HCT116 (cell line): ENCODE measurements around the gene MAD2L1. TPM values are rescaled to one million over a fixed set of nuclear protein-coding genes. Genes with fewer than 3 reads are reported as not detected.

Experiments used
- ATAC-seq: fragments of 200-7000 bp; cut with Tn5 transposase; 2 replicates; pipeline ENCODE4 v1.9.1; 2020; ENCODE audit warnings: mild to moderate bottlenecking, moderate library complexity
- BruUV-seq: library from RNA; stranded (reverse); fragments of 400-500 nt; replicated peaks from 2 replicates; lab custom pipeline; 2021; lab: Mats Ljungman, UMichigan
- CTCF ChIA-PET: fragments of 300-600 bp; sonication (Branson Sonifier 250); formaldehyde crosslinking; loops from one replicate; lab custom pipeline; 2021; ENCODE audit warnings: antibody characterized with exemption; lab: Charles Lee
- POLR2A ChIA-PET: fragments of 300-600, 350-600 bp; sonication (Branson Sonifier 250); formaldehyde crosslinking; loops from one replicate; lab custom pipeline; 2021; ENCODE audit warnings: antibody characterized with exemption; lab: Charles Lee
- RAD21 ChIA-PET, 2 experiments: fragments of 300-600 bp; sonication (Branson Sonifier 250); formaldehyde crosslinking; loops; one replicate each; lab custom pipeline; 2023; ENCODE audit warnings: low total read pairs in 2 of 2; ENCODE audit not compliant: uncharacterized antibody in 2 of 2, unreplicated experiment in 2 of 2, low non-redundant PET in 1 of 2; lab: Charles Lee
- DNase-seq: peaks from one replicate; pipeline ENCODE4 v3.0.0-alpha.2; 2010; ENCODE audit warnings: low read depth, low spot score
- H2AFZ ChIP-seq: fragments of 200-600 bp; shearing (Covaris generic), sonication (generic); 2 replicates; pipeline ENCODE4 v1.6.1; 2017; ENCODE audit warnings: low read depth, mixed run types, mixed read lengths, antibody characterized with exemption, low read length; ENCODE audit not compliant: poor library complexity, severe bottlenecking
- H3K27ac ChIP-seq: 2 replicates; pipeline ENCODE4 v1.5.1; 2012; ENCODE audit warnings: low read depth, low read length
- H3K27me3 ChIP-seq: fragments of 200-600 bp; sonication (generic); 2 replicates; pipeline ENCODE4 v1.6.1; 2016; ENCODE audit warnings: mixed run types, low read length, mixed read lengths; ENCODE audit not compliant: insufficient read depth
- H3K36me3 ChIP-seq, 2 experiments: fragments of 200-500 bp in 1 of 2; fragments of 200-600 bp in 1 of 2; sonication (Bioruptor generic) in 1 of 2; sonication (generic) in 1 of 2; 2 replicates each; pipeline versions ENCODE4 v1.5.1 to v1.6.1; 2014 to 2016; ENCODE audit warnings: low read length in 2 of 2, inconsistent platforms in 1 of 2, mixed read lengths in 1 of 2, mixed run types in 1 of 2; ENCODE audit not compliant: insufficient read depth in 2 of 2, control insufficient read depth in 1 of 2
- H3K4me1 ChIP-seq, 2 experiments: fragments of 200-600 bp in 1 of 2; sonication (generic) in 1 of 2; 2 replicates each; pipeline versions ENCODE4 v1.5.1 to v1.6.1; 2012 to 2017; ENCODE audit warnings: low read length in 2 of 2, inconsistent platforms in 1 of 2, mild to moderate bottlenecking in 1 of 2, mixed read lengths in 1 of 2, mixed run types in 1 of 2, moderate library complexity in 1 of 2; ENCODE audit not compliant: insufficient read depth in 2 of 2, control insufficient read depth in 1 of 2
- H3K4me2 ChIP-seq: fragments of 200-600 bp; sonication (generic); 2 replicates; pipeline ENCODE4 v1.6.1; 2017; ENCODE audit warnings: mixed run types, low read length, mixed read lengths
- H3K4me3 ChIP-seq, 2 experiments: fragments of 200-600 bp in 1 of 2; sonication (generic) in 1 of 2; replicated peaks in 1 of 2; 2 replicates each; pipeline ENCODE4 v1.5.1; 2011 to 2016; ENCODE audit warnings: low read length in 2 of 2, control low read depth in 1 of 2, low read depth in 1 of 2, mild to moderate bottlenecking in 1 of 2, mixed read lengths in 1 of 2, mixed run types in 1 of 2
- H3K79me2 ChIP-seq: fragments of 200-600 bp; sonication (generic); 2 replicates; pipeline ENCODE4 v1.6.1; 2017; ENCODE audit warnings: mild to moderate bottlenecking, mixed run types, low read length, moderate library complexity, mixed read lengths; ENCODE audit not compliant: insufficient read depth
- H3K9ac ChIP-seq: fragments of 200-600 bp; sonication (generic); 2 replicates; pipeline ENCODE4 v1.6.1; 2016; ENCODE audit warnings: low read length, mixed read lengths
- H3K9me2 ChIP-seq: fragments of 200-600 bp; sonication (generic), shearing (Covaris generic); 2 replicates; pipeline ENCODE4 v1.6.1; 2017; ENCODE audit warnings: mixed run types, mild to moderate bottlenecking, moderate library complexity; ENCODE audit not compliant: insufficient read depth
- H3K9me3 ChIP-seq, 2 experiments: fragments of 200-500 bp in 1 of 2; fragments of 200-600 bp in 1 of 2; sonication (Bioruptor generic) in 1 of 2; sonication (generic) in 1 of 2; 2 replicates each; pipeline ENCODE4 v1.6.1; 2014 to 2017; ENCODE audit warnings: low read length in 2 of 2, mixed read lengths in 2 of 2, inconsistent platforms in 1 of 2, low read depth in 1 of 2, mild to moderate bottlenecking in 1 of 2, mixed run types in 1 of 2, moderate library complexity in 1 of 2; ENCODE audit not compliant: control insufficient read depth in 1 of 2, insufficient read depth in 1 of 2
- H4K20me1 ChIP-seq: fragments of 200-600 bp; sonication (generic), shearing (Covaris generic); 2 replicates; pipeline ENCODE4 v1.6.1; 2017; ENCODE audit warnings: mixed run types, mild to moderate bottlenecking, moderate library complexity; ENCODE audit not compliant: insufficient read depth
- ATF3 ChIP-seq: IDR thresholded peaks from 2 replicates; pipeline ENCODE4 v1.6.1; 2012
- CEBPB ChIP-seq: IDR thresholded peaks from 2 replicates; pipeline ENCODE4 v1.6.1; 2012; ENCODE audit warnings: low read depth
- ELF1 ChIP-seq: IDR thresholded peaks from 2 replicates; pipeline ENCODE4 v1.6.1; 2012; ENCODE audit warnings: low read depth, borderline replicate concordance
- EZH2 ChIP-seq: fragments of 200-600 bp; sonication (generic); IDR thresholded peaks from 2 replicates; pipeline ENCODE4 v1.6.1; 2017; ENCODE audit warnings: antibody characterized with exemption, mixed run types
- EZH2phosphoT487 ChIP-seq: fragments of 200-600 bp; IDR thresholded peaks from 2 replicates; pipeline ENCODE4 v1.6.1; 2018; ENCODE audit warnings: antibody characterized with exemption, borderline replicate concordance
- JUND ChIP-seq: IDR thresholded peaks from 2 replicates; pipeline ENCODE4 v1.6.1; 2012
- MAX ChIP-seq: IDR thresholded peaks from 2 replicates; pipeline ENCODE4 v1.6.1; 2012
- POLR2A ChIP-seq: IDR thresholded peaks from 2 replicates; pipeline ENCODE4 v1.7.0; 2011; ENCODE audit warnings: borderline replicate concordance; ENCODE audit not compliant: insufficient read depth, insufficient read length; ENCODE audit errors: extremely low read depth
- RAD21 ChIP-seq: IDR thresholded peaks from 2 replicates; pipeline ENCODE4 v1.6.1; 2012; ENCODE audit warnings: low read depth, mild to moderate bottlenecking
- REST ChIP-seq: IDR thresholded peaks from 2 replicates; pipeline ENCODE4 v1.6.1; 2012; ENCODE audit warnings: low read depth
- SP1 ChIP-seq: IDR thresholded peaks from 2 replicates; pipeline ENCODE4 v1.6.1; 2012; ENCODE audit warnings: low read depth
- TCF7L2 ChIP-seq: IDR thresholded peaks from 2 replicates; pipeline ENCODE4 v1.7.0; 2011; ENCODE audit warnings: borderline replicate concordance, inconsistent platforms; ENCODE audit not compliant: insufficient read depth, insufficient read length; ENCODE audit errors: extremely low read depth
- YY1 ChIP-seq: IDR thresholded peaks from 2 replicates; pipeline ENCODE4 v1.6.1; 2011; ENCODE audit warnings: low read length, low read depth, moderate library complexity, mild to moderate bottlenecking; ENCODE audit not compliant: insufficient replicate concordance; ENCODE audit errors: extremely low read depth
- ZBTB33 ChIP-seq: IDR thresholded peaks from 2 replicates; pipeline ENCODE4 v1.6.1; 2011; ENCODE audit warnings: mild to moderate bottlenecking, low read length, moderate library complexity; ENCODE audit not compliant: insufficient replicate concordance; ENCODE audit errors: extremely low read depth
- ZFX ChIP-seq: fragments of 450-650 bp; IDR thresholded peaks from 2 replicates; pipeline ENCODE4 v1.6.1; 2017
- intact Hi-C: fragments of 100-400 bp; cut with micrococcal nuclease; formaldehyde crosslinking; loops from 2 replicates; pipeline ENCODE4 v1.10.0; 2022
- total RNA-seq: library from RNA; stranded (reverse); gene quantifications from one replicate; pipeline ENCODE4 v1.2.1, GENCODE V29; 2021; ENCODE audit not compliant: unreplicated experiment

MAD2L1 gene
- total RNA-seq, 1 experiment from 2014 or later, result 92.9 TPM

- TF ChIP-seq ZBTB33 (no peak), TCF7L2 (no peak), EZH2phosphoT487 (no peak), ATF3 (no peak), POLR2A (no peak), JUND (no peak), REST (no peak), CEBPB (no peak)
Observed at GRCh38 chr4:120053911-120054310, 12.7 kb downstream of the MAD2L1 start (continued).

- Histone ChIP-seq H3K9me3 (no peaks in the 10 kb centered on the region), H3K4me3 (no peak overlapping the region), H3K9ac (no peak overlapping the region), H3K9me2 (no peaks in the 10 kb centered on the region), H3K27ac (no peak overlapping the region), H3K79me2 (peaks cover 10% of the 10 kb centered on the region; the same call in 1 of the 2 replicates), H3K4me1 (peaks cover 0 to 4% of the 10 kb centered on the region in 2 experiments; a peak in 2 of 4 replicates), H3K36me3 (peaks cover 0 to 4% of the 10 kb centered on the region in 2 experiments; a peak in 2 of 4 replicates), H2AFZ (no peak overlapping the region), H4K20me1 (no peaks in the 10 kb centered on the region), H3K27me3 (no peaks in the 10 kb centered on the region), H3K4me2 (no peak overlapping the region)
- ChIA-PET CTCF (interaction anchor here (0.8 to 3.3 kb wide), 2 partner anchors 424 to 494 kb away, joined by 3 to 12 read pairs; partner anchors contain the start of gene PDE5A), POLR2A (no interaction called here), RAD21 (no interaction called here)
- ATAC-seq (no peak), DNase-seq (no peak)
- BruUV-seq, result no TSS peak
- intact Hi-C loops, result no loop called here
- TF ChIP-seq REST (no peak), ELF1 (no peak), RAD21 (no peak), YY1 (no peak), ZFX (no peak), MAX (no peak), CEBPB (no peak), SP1 (no peak), JUND (no peak), POLR2A (no peak), TCF7L2 (no peak), EZH2 (no peak)
Observed at GRCh38 chr4:120052856-120053255, 13.8 kb downstream of the MAD2L1 start.
